IPS-20b (cell line): ENCODE results near the gene ATAT1.
A peak's percentile ranks its signal among the peaks of the same experiment; 100 is the strongest.

ENCODE experiments used
- H3K27ac ChIP-seq: one replicate; pipeline ENCODE4 v1.5.1; 2013; ENCODE audit warnings: low read length
- H3K27me3 ChIP-seq: 2 replicates; pipeline ENCODE4 v1.6.1; 2013; ENCODE audit warnings: mild to moderate bottlenecking, low read length, inconsistent platforms; ENCODE audit not compliant: insufficient read depth
- H3K36me3 ChIP-seq: 2 replicates; pipeline ENCODE4 v1.6.1; 2013; ENCODE audit warnings: low read depth, mild to moderate bottlenecking, inconsistent platforms, low read length, moderate library complexity; ENCODE audit not compliant: insufficient read depth
- H3K4me1 ChIP-seq: 2 replicates; pipeline ENCODE4 v1.6.1; 2013; ENCODE audit warnings: mild to moderate bottlenecking, control low read depth, inconsistent platforms, low read length, moderate library complexity; ENCODE audit not compliant: insufficient read depth
- H3K4me3 ChIP-seq: 2 replicates; pipeline ENCODE4 v1.5.1; 2013; ENCODE audit warnings: mild to moderate bottlenecking, low read length, inconsistent platforms
- H3K9ac ChIP-seq: 2 replicates; pipeline ENCODE4 v1.6.1; 2013; ENCODE audit warnings: low read depth, mild to moderate bottlenecking, inconsistent platforms, low read length, moderate library complexity
- H3K9me3 ChIP-seq: 2 replicates; pipeline ENCODE4 v1.6.1; 2013; ENCODE audit warnings: mild to moderate bottlenecking, low read depth, low read length, inconsistent platforms; ENCODE audit not compliant: insufficient read depth

Gene ATAT1

GRCh38 chr6:30614843-30615218 is 11.8 kb upstream of the ATAT1 start:
- no peaks in the 10 kb centered on the region for H3K9me3 ChIP-seq
- H3K4me3 ChIP-seq = peak overlapping the region; percentile 83
- H3K27ac ChIP-seq = peak overlapping the region; percentile 74
- peaks cover 16% of the 10 kb centered on the region for H3K4me1 ChIP-seq
- H3K36me3 ChIP-seq = peaks cover 63% of the 10 kb centered on the region
- peak overlapping the region; percentile 98 for H3K9ac ChIP-seq
- no peaks in the 10 kb centered on the region for H3K27me3 ChIP-seq

DNA sequence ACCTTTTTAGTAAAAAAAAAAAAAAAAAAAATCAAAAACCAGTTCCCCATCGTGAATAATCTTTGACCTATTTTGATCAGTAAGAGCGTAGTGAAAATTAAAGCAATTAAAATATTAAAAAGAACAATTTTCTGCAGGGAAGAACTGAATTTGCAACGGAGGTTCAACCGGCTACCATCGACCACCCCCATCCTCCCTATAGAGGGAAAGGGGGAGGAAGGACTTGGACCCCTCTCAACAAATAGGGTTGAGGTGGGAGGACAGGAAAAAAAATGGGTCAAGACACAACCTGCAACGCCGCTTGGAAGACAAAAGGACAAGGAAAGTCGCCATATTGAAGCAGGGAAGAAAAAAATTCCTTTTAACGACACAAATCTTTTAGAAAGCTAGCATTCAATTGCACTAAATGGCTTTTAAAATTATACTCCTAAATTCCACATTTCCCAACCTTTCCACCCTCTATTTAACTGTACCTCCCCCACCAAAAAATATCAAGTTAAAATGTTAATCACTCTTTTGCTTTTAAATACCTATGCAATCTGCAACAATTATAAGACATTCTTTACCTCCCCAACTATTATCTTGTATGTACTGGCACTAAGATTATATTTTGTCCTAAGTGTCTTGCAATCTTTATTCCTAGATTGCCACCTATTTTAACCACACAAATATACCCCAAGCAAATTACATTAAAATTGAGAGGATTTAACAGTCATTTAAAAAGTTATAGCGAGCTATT is 11.3 kb upstream of the ATAT1 start:
- peaks cover 16% of the 10 kb centered on the region for H3K4me1 ChIP-seq
- H3K9ac ChIP-seq = peak overlapping the region; percentile 98
- peaks cover 58% of the 10 kb centered on the region for H3K36me3 ChIP-seq
- peak overlapping the region; percentile 24 for H3K27ac ChIP-seq
- no peaks in the 10 kb centered on the region for H3K9me3 ChIP-seq
- H3K27me3 ChIP-seq = no peaks in the 10 kb centered on the region
- H3K4me3 ChIP-seq = peak overlapping the region; percentile 83

DNA sequence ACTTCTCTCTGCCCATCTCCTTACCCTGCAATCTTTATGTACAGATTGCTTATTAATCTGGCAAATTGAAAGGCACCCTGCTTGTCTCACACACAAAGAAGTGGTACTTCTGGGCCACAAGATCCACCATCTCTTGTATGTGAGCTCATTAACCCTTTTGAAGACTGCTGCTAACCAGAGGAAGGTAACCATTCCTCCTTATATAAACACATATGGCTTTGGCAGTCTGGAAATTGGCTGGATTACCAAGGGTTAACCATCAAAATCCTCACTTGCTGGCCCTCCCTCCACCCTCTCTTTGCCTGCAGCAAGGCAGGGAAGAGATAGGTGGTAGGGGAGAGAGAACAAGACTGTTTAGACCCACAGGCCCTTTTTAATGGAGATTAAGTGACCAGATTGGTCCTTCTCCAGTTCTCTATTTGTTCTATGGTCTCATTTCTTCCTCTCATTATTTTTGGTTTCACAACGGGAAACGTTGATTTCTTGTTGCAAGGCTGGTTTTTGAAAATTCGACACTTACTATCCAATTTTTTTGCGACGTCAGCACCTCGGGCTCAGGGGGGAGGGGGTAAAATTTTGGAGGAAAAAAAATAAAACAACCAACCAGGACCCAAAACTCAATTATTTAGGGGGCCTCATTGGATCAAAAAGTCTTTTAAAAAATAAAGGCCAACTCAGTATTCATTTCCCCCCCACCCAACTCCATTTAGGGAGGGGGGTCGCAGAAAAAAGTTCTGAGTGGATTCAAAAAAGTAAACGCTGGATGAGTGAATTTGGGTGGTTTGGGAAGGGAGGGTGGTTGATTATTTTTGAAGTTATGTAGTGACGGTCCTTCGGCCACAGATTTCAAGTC is 10.5 kb upstream of the ATAT1 start:
- Histone ChIP-seq H3K4me3 (peak overlapping the region; percentile 83), H3K27me3 (no peaks in the 10 kb centered on the region), H3K9ac (peak overlapping the region; percentile 98), H3K9me3 (no peaks in the 10 kb centered on the region), H3K4me1 (peaks cover 16% of the 10 kb centered on the region), H3K36me3 (peaks cover 56% of the 10 kb centered on the region), H3K27ac (peak overlapping the region; percentile 24)

GRCh38 chr6:30616811-30617564 is 9.7 kb upstream of the ATAT1 start, which contains the start of gene PPP1R10:
PPP1R10 (minus strand) TSS chr6:30617243; CDS start chr6:30609944, 7,299 bp downstream.
- Histone ChIP-seq H3K4me1 (peaks cover 16% of the 10 kb centered on the region), H3K36me3 (peaks cover 57% of the 10 kb centered on the region), H3K27ac (peak within 1 kb of the TSS; percentile 83), H3K9me3 (no peaks in the 10 kb centered on the region), H3K4me3 (peak within 1 kb of the TSS; percentile 83), H3K9ac (peak within 1 kb of the TSS; percentile 98), H3K27me3 (no peaks in the 10 kb centered on the region)

GRCh38 chr6:30617565-30618269 is 9.0 kb upstream of the ATAT1 start, which contains the start of gene MRPS18B:
MRPS18B (plus strand) TSS chr6:30617840; CDS start chr6:30617866, 26 bp downstream.
- Histone ChIP-seq H3K9ac (peak within 1 kb of the TSS; percentile 98), H3K27me3 (no peaks in the 10 kb centered on the region), H3K4me1 (peaks cover 16% of the 10 kb centered on the region), H3K4me3 (peak within 1 kb of the TSS; percentile 83), H3K36me3 (peaks cover 64% of the 10 kb centered on the region), H3K9me3 (no peaks in the 10 kb centered on the region), H3K27ac (peak within 1 kb of the TSS; percentile 83)

- no peaks in the 10 kb centered on the region for H3K27me3 ChIP-seq
- peaks cover 16% of the 10 kb centered on the region for H3K4me1 ChIP-seq
- H3K4me3 ChIP-seq = peak overlapping the region; percentile 83
- peak overlapping the region; percentile 88 for H3K9ac ChIP-seq
- H3K27ac ChIP-seq = peak overlapping the region; percentile 83
- H3K9me3 ChIP-seq = no peaks in the 10 kb centered on the region
- H3K36me3 ChIP-seq = peaks cover 65% of the 10 kb centered on the region
Measured at GRCh38 chr6:30618270-30618797, 8.3 kb upstream of the ATAT1 start.

- peaks cover 65% of the 10 kb centered on the region for H3K36me3 ChIP-seq
- no peaks in the 10 kb centered on the region for H3K9me3 ChIP-seq
- H3K4me1 ChIP-seq = peaks cover 5% of the 10 kb centered on the region
- H3K4me3 ChIP-seq = no peak overlapping the region
- H3K27ac ChIP-seq = no peak overlapping the region
- no peak overlapping the region; the same call in 1 of the 2 replicates for H3K9ac ChIP-seq
- no peaks in the 10 kb centered on the region for H3K27me3 ChIP-seq
Measured at GRCh38 chr6:30619561-30619960, 7.1 kb upstream of the ATAT1 start.

DNA sequence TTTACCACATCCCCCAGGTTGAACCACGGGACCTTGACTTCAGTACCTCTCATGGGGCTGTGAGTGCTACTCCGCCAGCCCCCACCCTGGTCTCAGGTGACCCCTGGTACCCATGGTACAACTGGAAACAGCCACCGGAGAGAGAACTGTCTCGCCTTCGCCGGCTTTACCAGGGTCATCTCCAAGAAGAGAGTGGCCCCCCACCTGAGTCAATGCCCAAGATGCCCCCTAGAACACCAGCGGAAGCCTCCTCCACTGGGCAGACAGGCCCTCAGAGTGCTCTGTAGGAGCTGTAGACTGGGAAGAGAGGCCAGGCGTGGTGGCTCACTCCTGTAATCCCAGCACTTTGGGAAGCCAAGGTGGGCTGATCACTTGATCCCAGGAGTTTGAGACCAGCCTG is 1.2 kb upstream of the ATAT1 start:
- Histone ChIP-seq H3K9me3 (no peaks in the 10 kb centered on the region), H3K27me3 (no peaks in the 10 kb centered on the region), H3K4me3 (no peak overlapping the region), H3K36me3 (peaks cover 85% of the 10 kb centered on the region), H3K4me1 (no peaks in the 10 kb centered on the region), H3K27ac (no peak overlapping the region), H3K9ac (no peak overlapping the region)

- Histone ChIP-seq H3K9ac (no peak overlapping the region), H3K9me3 (no peaks in the 10 kb centered on the region), H3K27me3 (no peaks in the 10 kb centered on the region), H3K4me3 (no peak overlapping the region), H3K4me1 (no peaks in the 10 kb centered on the region), H3K36me3 (peaks cover 50% of the 10 kb centered on the region), H3K27ac (no peak overlapping the region)
Measured at GRCh38 chr6:30635834-30636233, 9.2 kb downstream of the ATAT1 start.

DNA sequence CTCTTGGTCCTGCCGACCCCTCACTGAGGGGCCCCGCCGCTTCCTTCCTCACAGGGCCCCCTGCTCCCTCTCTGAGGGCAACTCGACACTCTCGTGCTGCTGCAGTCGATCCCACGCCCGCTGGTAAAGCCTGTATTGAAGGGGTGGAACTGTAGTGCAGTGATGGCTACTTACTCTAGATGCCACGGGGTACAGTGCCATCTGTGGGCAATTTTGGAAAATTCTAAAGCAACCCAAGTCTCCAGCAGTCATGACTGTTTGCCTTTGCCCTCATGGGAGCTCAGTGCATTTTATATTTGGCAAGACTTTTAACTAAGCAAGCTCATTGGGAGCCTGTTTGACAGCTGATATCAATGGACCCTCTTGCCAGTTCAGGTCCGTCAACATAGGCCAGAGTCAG is 13.8 kb downstream of the ATAT1 start:
- Histone ChIP-seq H3K9ac (no peak overlapping the region), H3K4me3 (no peak overlapping the region), H3K9me3 (no peaks in the 10 kb centered on the region), H3K4me1 (no peaks in the 10 kb centered on the region), H3K36me3 (peaks cover 61% of the 10 kb centered on the region), H3K27ac (no peak overlapping the region), H3K27me3 (no peaks in the 10 kb centered on the region)

DNA sequence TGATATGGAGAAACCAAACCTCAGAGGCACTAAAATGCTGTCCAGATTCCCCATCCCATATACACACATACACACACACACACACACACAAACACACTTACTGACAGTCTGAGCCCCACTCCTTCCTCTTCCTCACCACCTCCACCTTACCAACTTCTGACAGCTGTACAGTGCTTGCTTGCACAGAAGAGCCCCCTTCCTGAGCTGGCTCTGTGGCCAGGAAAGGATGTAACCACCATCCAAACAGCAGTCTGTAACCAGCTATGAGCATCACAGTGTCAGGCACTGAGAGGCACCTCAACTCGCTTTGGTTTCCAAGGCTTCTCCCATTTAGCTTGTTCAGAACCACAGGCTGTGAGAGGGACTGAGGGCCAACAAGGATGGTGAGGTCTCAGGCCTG is 14.4 kb downstream of the ATAT1 start:
- Histone ChIP-seq H3K9me3 (no peaks in the 10 kb centered on the region), H3K36me3 (peaks cover 61% of the 10 kb centered on the region), H3K9ac (no peak overlapping the region)

More for the DNA sequence above, 14.4 kb downstream of the ATAT1 start:
- H3K27me3 ChIP-seq = no peaks in the 10 kb centered on the region
- no peak overlapping the region for H3K27ac ChIP-seq
- peaks cover 4% of the 10 kb centered on the region; the same call in 1 of the 2 replicates for H3K4me1 ChIP-seq
- no peak overlapping the region for H3K4me3 ChIP-seq
